HG03103 (cell line): ENCODE measurements around the gene MCU.

Source experiments
- ATAC-seq: cut with Tn5 transposase; IDR thresholded peaks from one replicate; pipeline ENCODE4 v1.9.1; 2021; ENCODE audit warnings: low read depth; ENCODE audit not compliant: unreplicated experiment

The MCU gene

DNA sequence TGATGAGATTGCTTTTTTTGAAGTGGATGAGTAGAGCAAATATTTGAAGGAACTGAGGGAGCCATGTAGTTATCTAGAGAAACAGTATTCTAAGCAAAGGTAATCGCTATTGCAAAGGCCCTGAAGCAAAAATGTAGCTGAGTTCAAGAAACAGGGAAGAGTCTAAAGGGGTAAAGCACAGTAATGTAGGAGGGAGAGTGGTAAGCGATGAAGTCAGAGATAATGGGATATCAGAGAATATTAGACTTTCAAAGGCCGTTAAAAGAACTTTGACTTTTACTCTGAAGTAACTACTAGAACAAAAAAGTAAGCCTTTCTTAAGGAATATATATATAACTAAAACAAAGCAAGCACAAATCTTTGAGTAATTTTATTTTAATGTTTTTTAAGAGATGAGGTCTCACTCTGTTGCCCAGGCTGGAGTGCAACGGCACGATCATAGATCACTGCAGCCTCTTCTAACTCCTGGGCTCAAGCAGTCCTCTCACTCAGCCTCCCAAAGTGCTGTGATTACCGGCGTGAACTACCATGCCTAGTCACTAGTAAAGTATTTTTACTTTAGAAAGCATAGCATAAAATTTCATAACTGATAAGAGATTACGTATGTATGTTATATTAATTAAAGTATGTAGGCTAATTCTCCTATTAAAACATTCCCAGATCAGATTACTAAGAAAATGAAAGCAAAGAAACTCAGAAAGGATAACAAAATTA is 139.9 kb downstream of the MCU start:
- ATAC-seq: no peak

DNA sequence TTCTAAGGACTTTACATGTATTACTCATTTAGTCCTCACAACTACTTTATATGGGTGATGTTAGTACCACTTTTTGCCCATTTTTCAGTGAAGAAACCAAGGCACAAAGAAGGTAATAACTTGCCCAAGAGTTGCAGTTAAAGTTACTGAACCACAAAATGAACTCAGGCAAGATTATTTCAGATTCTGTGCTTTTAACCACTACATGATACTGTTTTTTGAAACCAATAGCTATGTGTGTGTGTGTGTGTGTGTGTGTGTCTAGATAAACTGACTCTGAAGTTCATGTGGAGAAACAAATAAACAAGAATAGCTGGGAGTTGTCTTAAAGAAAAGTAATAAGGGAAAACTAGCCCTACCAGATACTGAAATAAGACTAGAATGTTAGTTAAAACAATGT is 140.8 kb downstream of the MCU start:
- ATAC-seq: no peak

DNA sequence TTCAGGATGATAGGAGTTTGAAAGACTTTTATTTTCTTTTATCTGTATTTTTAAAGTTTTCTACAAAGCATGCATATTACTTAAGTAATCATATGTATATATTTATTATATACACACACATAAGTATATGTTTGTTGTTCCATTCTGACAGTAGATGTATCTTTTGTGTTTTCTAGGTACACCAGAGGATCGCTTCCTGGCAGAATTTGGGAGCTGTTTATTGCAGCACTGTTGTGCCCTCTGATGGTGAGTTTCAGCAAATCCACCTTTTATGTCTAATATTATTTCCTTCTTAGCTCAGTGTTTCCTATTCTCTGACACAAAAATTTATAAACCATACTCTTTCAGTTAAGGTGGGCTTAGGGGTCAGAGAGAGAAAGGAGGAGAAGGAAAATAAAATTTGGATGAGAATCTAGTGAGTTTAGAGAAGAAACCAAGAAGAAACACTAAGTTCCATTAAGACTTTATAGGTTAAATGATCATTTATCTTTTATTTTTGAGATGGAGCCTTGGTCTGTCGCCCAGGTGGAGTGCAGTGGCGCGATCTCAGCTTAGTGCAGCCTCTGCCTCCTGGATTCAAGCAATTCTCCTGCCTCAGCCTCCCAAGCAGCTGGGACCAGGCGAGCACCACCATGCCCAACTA is 142.4 kb downstream of the MCU start:
- no peak for ATAC-seq

DNA sequence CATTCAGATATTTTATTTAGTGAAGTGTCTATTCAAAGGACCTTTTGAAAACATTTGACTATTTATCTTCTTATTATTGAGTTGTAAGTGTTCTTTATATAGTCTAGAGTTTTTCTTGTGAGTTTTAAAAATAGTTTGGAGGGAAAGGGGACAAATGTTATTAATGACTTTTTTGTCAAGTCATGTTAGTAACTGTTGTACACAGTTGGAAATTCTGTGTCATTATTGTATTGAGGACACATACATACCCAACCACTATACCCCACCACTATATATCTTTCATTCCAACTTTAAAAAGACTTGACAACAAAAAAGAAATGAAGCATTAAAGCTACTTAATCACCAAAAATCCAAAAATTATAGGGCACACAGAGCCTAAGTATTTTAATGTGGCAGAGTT is 148.4 kb downstream of the MCU start:
- ATAC-seq: no peak

DNA sequence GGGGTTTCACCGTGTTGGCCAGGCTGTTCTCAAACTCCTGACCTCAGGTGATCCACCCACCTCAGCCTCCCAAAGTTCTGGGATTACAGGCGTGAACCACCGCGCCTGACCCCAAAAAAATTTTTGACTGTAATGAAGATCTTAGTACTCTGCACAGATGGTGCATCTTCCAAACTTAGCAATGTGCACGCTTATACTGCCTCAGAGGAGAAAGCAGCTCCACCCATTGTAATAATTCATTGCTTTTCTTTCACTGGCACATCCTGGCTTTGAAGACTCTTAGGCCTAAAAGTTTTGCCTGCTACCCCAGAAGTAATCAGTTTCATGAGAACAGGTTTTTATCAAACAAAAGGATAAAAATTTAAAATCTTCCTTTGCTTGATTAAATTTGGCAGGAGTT is 149.5 kb downstream of the MCU start:
- no peak for ATAC-seq

DNA sequence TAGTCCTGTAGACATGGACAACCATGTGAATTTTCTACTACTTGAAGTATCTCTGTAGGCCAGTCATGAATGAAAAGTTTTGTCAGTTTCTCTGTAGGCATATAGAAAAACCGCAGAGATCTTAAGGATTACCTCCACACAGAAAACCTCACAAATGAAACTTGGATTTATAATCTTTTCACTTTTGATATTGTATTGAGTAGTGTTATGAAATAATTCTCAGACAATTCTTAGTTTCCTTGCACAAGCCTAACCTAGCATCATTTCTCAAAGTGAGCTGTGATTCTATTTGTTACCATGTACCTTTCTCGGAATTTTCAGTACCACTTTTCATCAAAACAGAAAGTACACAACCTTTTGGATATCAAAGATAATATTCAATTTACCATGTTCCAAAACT is 150.2 kb downstream of the MCU start:
- ATAC-seq: no peak

DNA sequence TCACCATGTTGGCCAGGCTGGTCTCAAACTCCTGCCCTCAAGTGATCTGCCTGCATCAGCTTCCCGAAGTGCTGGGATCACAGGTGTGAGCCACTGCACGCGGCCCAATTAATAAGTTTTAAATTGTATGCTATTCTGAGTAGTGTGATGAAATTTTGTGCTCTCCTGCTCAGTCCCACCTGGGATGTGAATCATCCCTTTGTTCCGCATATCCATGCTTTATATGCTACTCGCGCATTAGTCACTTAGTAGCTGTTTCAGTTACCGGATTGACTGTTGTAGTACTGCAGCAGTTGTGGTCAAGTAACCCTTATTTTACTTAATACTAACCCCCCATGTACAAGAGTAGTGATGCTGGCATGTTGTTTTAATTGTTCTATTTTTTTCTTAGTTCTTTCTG is 154.3 kb downstream of the MCU start:
- ATAC-seq: no peak

DNA sequence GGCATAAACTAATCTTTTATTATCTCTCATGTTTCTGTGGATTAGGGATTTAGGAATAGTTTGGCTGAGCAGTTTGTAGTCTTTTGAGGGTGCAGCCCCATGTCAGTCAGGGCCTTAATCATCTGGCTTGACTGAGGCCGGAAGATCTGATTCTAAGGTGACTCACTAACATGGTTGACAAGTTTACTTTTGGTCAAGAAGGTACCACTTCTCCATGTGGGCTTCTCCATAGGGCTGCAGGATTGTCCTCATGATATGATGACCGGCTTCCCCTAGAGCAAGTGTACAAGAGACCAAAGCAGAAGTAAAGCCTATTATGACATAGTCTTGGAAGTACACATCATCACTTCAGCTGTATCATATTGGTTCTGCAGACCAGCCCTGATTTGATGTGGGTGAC is 155.7 kb downstream of the MCU start:
- ATAC-seq: no peak

- no peak for ATAC-seq
Measured at GRCh38 chr10:72850861-72851260, 158.9 kb downstream of the MCU start.

DNA sequence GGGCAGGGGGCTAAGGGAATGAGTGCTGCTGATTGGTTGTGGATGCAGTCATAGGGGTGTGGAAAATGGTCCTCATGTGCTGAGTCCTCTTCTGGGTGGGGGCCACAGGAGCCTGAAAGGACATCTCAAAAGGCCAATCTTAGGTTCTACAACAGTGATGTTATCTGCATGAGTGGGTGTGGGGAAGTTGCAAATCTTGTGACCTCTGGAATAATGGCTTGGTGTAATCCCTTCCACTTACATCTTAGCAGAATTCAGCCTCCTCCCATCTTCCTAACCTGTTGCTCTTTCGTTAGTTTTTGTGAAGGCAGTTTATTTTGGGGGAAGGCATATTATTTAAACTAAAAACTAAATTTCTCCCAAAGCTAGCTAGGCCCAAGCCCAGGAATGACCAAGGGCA is 159.6 kb downstream of the MCU start:
- ATAC-seq: no peak

DNA sequence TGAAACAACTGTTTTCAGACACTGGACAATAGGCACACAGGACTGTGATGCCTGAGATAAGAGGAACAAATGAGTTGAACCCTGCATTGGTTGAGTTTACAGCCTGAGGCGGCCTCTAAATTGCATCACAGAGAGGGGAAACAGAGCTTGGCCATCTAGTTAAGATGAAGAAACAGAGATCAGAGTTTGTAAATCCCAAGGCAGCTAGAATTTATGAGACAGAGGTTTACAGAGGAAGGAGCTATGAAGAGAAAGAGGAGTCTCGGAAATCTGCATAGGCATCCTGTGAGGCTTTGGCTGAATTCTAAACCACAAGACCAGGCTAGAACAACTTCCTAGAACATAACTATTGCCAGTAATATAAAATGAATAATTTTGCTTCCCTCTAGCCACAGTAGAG is 160.6 kb downstream of the MCU start:
- no peak for ATAC-seq

GRCh38 chr10:72855129-72855528 is 163.2 kb downstream of the MCU start:
- no peak for ATAC-seq

GRCh38 chr10:72855790-72856189 is 163.8 kb downstream of the MCU start:
- no peak for ATAC-seq

DNA sequence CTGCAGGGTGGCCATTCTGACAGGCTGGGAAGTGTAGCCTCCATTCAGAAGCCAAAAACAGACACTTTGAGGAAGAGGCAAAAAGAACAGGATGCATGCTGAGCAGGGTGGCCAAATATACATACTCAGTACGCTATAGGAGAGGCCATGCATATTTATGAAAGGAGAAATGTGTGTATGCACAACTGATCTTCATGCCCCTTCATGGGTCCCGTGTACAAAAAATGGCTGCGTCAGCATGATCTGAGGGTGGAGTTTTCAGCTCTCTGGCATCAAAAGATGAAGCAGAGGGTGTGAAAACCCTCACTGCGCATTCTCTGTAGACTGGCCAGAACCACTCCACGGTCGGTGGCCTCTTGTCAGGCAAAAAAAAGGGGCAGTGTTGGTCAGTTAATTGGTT is 166.1 kb downstream of the MCU start:
- ATAC-seq: no peak

- ATAC-seq: no peak
Measured at GRCh38 chr10:72862957-72863356, 171.0 kb downstream of the MCU start.

- no peak for ATAC-seq
Measured at GRCh38 chr10:72875250-72876055, 183.5 kb downstream of the MCU start.

DNA sequence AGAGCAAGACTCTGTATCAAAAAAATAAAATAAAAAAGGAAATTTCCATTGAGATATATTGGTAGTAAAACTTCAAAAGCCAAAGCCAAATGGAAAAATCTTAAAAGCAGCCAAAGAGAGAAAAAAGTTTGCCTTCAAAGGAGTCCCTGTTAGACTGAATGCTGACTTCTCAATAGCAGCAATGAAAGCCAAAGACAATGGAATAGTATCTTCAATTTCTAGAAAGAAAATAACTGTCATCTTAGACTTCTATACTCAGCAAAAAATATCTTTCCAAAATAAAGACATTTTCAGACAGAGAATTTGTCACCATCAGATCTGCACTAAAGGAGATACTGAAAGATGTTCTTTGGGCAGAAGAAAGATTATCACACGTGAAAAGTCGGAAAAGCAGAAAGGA is 187.3 kb downstream of the MCU start:
- no peak for ATAC-seq

- no peak for ATAC-seq
Measured at GRCh38 chr10:72881291-72881690, 189.3 kb downstream of the MCU start.

DNA sequence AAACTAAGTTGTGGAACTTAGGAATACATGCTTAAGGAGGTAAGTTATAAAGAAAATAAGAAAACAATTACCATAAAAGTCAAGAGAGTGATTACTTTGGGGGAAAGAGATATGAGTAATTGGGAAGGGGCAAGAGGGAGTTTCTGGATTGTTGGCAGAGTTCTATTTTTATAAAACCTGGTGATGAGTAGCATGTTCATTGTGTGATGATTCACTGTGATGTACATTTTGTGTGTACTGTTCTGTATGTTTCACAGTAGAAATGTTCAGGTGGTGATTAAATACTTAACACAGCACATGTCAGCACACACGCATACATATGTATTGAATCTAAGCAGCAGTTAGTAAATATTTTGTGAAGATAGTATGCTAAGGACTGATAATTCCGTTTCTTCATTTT is 191.9 kb downstream of the MCU start:
- ATAC-seq: no peak

DNA sequence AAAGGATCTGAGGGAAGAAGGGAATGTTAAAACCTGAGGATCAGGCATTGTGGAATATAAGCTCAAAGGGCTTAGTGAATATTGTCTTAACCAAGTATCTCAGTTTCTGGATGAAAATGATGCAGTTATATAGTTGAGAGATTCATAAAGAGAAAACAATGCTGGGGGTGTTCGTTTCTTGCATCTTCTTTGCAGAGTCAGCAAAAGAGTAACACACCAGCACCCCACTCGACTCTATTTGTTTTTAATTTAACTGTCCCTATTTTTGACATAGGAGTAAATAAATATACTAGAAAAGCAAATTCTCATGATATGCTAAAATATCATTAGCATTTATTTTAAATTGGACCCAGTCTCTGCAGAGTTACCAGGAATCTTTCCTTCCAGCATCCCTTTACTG is 194.0 kb downstream of the MCU start:
- no peak for ATAC-seq

GRCh38 chr10:72886621-72887020 is 194.7 kb downstream of the MCU start:
- ATAC-seq: no peak

DNA sequence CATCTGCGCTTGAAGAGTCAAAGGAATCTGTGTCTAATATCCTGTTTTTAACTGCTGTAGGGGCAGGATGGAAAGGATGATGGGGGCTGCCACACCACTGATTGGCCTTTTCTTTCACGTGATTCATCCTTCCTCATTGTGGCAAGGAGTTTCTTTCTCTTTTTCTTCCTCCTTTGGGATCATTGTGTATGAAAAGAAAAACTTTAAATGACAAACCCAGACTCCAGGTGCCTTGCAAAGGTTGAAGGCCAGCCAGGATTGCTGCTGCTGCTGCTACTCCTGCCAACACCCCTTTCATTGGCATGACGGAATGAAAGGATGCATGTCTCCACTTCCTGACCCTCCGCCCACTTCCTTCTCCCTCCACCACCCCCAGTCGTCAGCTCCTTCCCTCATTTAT is 195.1 kb downstream of the MCU start:
- no peak for ATAC-seq
